KOPT-K1 (cell line): Measurements from ENCODE around the gene IL3RA.
"Not testable (repeated sequence)": the region's sequence is repeated elsewhere in the genome, so short reads cannot be mapped to it uniquely, and the experiment has no call there.

Experiments
- H3K27ac ChIP-seq: fragments of 200-600 bp; sonication (generic); 2 replicates; pipeline ENCODE4 v1.5.1; 2016; ENCODE audit warnings: antibody characterized with exemption, mild to moderate bottlenecking, low read depth, low read length; ENCODE audit not compliant: poor library complexity, severe bottlenecking
- H3K36me3 ChIP-seq: fragments of 200-600 bp; sonication (generic); 2 replicates; pipeline ENCODE4 v1.5.1; 2017; ENCODE audit warnings: antibody characterized with exemption, mild to moderate bottlenecking, low read length, moderate library complexity; ENCODE audit not compliant: insufficient read depth
- H3K9me3 ChIP-seq: fragments of 200-600 bp; sonication (generic); 2 replicates; pipeline ENCODE4 v1.5.1; 2017; ENCODE audit warnings: antibody characterized with exemption, low read length, mild to moderate bottlenecking; ENCODE audit not compliant: insufficient read depth, poor library complexity, severe bottlenecking

Gene IL3RA

DNA sequence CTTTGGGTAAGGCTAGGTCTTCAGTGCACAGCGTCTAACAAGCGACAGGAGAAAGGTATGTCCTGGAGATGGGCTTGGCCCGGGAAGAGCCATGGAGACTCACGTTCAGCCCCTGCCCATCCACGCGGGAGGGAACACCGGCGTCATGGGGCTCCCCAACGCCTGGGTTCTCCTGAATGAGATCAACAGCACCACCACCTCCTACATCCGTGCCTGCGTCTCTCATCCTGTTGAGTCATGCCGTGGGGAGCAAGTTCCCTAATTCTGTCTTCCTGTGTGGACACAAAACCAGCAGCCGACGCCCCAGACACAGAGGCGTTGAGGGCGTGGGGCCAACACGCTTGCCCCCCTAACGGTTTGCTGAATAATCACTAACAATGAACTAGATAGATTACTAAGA is 20.1 kb upstream of the IL3RA start:
- Histone ChIP-seq H3K9me3 (peaks cover 6% of the 10 kb centered on the region), H3K36me3 (no peaks in the 10 kb centered on the region), H3K27ac (no peak overlapping the region)

DNA sequence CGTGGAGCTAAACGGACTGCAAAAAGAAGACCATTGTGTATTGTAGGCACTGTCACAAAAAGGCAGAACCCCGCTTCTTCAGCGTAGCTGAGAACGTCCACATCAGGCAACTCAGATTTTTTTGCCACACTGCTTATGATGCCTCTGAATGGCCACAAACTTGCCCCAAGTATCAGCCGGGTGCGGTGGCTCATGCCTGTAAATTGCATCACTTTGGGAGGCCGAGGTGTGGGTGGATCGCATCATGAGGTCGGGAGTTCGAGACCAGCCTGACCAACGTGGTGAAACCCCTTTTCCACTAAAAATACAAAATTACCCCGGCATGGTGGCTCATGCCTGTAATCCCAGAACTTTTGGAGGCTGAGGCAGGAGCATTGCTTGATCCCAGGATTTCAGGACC is 14.9 kb upstream of the IL3RA start:
- Histone ChIP-seq H3K9me3 (no peaks in the 10 kb centered on the region), H3K36me3 (no peaks in the 10 kb centered on the region), H3K27ac (no peak overlapping the region)

DNA sequence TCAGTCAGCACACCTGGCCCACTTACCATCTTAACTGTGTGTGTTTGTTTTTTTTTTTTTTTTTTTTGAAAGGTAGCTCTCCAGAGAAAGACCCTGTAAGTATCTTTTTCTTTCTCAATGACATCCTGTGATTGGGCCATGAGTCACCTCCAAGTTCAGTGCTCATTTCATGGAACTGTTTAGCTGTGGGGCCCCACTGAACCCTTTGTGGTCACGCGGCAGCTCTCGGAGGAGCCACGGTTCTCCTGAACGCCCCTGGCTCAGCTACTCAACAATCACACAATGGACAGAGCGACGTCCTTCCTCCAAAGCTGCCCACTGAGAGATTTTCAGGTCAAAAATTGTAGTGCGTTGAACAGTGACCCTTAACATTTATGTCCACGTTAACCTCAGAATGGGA is 14.2 kb upstream of the IL3RA start:
- Histone ChIP-seq H3K9me3 (no peaks in the 10 kb centered on the region), H3K36me3 (no peaks in the 10 kb centered on the region), H3K27ac (no peak overlapping the region)

DNA sequence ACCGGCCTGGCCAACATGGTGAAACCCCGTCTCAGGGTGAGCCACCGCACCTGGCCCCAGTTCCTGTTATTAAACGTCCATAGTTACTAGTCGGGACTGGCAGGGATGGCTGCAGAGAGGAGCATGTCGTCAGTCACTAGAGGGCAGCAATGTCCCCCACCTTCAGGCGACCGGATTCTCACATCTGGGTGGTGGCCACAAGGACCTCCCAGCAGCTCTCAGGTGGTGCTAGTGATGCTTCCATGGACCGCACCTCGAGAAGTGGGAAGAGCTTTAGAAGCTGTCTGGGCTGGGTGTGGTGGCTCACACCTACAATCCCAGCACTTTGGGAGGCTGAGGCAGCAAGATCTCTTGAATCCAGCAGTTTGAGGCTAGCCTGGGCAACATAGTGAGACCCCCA is 13.3 kb upstream of the IL3RA start:
- Histone ChIP-seq H3K27ac (no peak overlapping the region), H3K9me3 (no peaks in the 10 kb centered on the region), H3K36me3 (no peaks in the 10 kb centered on the region)

DNA sequence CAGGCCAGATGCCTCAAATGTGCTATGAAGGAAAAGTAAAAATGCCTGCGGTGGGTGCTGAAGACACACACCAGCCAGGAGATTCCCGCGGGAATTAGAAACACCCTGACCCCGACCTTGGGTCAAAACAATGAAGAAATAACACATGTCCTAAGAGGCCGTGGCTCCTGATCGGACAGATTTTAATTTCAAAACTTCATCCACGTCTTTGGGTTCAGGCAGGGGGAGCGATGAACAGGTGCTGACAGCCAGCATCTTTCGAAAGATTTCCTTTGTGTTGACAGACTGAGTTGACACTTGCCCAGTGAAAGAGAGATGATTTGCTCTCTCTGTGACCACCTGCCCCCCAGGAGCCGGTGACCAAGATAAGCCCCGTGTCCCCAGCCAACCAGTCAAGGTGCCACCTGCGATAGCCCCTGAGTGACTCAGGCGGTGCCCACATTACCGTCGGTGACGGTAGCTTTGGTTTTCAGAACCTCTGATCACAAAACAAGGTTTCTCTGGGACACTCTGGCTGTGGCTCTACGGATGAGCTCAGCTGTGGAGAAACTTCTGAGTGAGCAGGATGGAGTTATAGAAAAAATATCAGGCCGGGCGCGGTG is 11.0 kb upstream of the IL3RA start:
- H3K9me3 ChIP-seq = no peaks in the 10 kb centered on the region
- no peaks in the 10 kb centered on the region for H3K36me3 ChIP-seq
- H3K27ac ChIP-seq = no peak overlapping the region

DNA sequence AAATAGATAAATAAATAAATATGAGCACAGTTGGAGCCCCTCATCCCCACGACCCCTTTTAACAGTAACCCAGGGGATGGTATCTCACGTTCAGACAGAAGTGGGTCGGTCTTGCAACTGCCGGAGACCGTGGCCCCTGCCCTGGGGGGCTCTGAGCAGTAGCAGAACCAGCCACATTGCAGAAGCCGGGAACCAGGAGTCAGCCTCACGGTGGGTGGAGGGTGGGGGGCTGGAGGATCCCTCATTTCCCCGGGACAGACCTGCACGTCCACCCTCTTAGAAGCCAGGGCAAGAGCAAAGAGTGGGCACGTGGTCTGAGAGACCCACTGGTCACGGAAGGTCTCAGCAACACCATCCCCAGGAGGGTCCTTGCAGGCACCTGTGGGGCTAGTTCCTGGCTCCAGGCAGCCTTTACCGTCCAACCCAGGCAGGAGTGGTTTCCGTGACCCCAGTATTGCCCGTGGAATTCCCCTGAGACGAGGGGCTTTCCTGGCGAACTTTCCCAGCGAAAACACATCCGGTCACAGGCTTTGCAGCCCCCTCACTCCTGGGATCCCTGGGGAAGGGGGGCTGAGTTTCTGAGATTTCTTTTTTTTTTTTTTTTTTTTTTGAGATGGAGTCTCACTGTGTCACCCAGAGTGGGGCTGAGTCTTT is 8.8 kb upstream of the IL3RA start:
- H3K9me3 ChIP-seq = no peaks in the 10 kb centered on the region

DNA sequence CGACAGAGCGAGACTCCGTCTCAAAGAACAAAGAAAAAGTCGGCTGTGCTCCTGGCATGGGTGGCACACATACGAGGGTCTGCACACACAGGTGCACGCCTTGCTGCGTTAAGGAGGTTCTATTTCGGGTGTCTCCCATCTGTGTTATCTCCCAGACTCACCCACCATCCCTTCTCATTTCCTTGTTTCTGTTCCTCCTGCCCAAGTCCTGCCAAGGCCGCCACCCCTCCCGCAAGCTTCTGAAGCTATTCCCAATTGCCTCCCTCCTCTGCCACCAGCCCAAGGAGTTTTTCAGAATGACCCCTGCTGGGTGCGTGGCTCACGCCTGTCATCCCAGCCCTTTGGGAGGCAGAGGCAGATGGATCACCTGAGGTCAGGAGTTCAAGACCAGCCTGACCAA is 6.0 kb upstream of the IL3RA start:
- no peaks in the 10 kb centered on the region for H3K9me3 ChIP-seq
- no peak overlapping the region for H3K27ac ChIP-seq
- no peaks in the 10 kb centered on the region for H3K36me3 ChIP-seq

More for the DNA sequence above, 8.8 kb upstream of the IL3RA start:
- no peaks in the 10 kb centered on the region for H3K36me3 ChIP-seq
- H3K27ac ChIP-seq = no peak overlapping the region

DNA sequence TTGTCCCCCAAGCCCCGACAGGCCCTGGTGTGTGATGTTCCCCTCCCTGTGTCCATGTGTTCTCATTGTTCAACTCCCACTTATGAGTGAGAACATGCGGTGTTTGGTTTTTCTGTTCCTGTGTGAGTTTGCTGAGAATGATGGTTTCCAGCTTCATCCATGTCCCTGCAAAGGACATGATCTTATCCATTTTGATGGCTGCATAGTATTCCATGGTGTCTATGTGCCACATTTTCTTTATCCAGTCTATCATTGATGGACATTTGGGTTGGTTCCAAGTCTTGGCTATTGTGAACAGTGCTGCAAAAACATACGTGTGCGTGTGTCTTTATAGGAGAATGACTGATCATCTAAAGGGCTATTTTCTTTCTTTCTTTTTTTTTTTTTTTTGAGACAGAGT is 4.2 kb upstream of the IL3RA start:
- not testable (repeated sequence) for H3K27ac ChIP-seq, H3K9me3 ChIP-seq, H3K36me3 ChIP-seq

DNA sequence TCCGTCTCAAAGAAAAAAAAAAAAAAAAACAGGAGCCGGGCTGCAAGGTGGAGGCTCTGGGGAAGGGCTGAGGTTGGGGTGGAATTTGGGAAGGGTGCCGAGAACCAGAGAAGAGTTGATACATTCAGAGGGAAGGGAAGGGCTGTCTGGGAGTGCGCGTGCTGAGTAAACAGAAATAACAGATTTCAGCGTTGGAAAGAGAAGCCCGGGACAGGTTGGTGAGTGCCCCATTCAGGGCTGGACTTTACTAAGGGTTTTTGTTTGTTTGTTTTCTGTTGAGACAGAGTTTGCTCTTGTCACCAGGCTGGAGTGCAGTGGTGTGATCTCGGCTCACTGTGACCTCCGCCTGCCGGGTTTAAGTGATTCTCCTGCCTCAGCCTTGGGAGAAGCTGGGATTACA is 1.7 kb upstream of the IL3RA start:
- H3K36me3 ChIP-seq = no peaks in the 10 kb centered on the region
- no peak overlapping the region for H3K27ac ChIP-seq
- peaks cover 8% of the 10 kb centered on the region for H3K9me3 ChIP-seq

DNA sequence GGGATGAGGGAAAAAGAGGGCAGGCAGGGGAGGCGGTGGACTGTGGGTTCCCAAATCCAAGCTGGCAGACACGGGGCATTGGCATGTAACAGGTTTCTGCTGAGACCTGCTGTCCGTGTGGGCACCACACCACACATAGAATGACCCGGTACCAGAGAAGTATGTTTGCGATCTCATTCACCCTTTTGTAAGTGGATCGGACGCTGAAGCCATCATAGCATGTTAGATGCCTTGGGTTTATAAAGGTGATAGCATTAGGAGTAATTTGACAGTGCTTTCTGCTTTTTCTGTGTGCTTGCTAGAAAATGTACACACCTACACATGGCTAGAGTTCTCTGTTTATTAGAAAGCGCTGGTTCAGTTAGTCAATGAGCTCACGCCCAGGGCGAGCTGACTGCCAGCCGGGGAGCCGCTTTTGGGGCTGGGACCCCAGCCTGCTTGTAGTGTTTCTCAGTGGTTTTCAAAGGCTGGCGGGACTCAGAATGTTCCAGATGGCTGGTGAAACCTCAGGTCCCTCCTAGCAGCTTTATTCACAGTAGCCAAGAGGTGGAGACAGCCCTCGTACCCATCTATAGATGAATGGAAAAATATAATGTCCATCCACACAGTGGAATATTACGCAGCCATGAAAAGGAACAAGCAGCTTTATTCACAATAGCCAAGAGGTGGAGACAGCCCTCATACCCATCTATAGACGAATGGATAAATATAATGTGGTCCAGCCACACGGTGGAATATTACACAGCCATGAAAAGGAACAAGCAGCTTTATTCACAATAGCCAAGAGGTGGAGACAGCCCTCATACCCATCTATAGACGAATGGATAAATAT is 579 bp downstream of the IL3RA start:
- H3K27ac ChIP-seq = no peak overlapping the region
- no peaks in the 10 kb centered on the region for H3K36me3 ChIP-seq
- H3K9me3 ChIP-seq = peaks cover 8% of the 10 kb centered on the region

DNA sequence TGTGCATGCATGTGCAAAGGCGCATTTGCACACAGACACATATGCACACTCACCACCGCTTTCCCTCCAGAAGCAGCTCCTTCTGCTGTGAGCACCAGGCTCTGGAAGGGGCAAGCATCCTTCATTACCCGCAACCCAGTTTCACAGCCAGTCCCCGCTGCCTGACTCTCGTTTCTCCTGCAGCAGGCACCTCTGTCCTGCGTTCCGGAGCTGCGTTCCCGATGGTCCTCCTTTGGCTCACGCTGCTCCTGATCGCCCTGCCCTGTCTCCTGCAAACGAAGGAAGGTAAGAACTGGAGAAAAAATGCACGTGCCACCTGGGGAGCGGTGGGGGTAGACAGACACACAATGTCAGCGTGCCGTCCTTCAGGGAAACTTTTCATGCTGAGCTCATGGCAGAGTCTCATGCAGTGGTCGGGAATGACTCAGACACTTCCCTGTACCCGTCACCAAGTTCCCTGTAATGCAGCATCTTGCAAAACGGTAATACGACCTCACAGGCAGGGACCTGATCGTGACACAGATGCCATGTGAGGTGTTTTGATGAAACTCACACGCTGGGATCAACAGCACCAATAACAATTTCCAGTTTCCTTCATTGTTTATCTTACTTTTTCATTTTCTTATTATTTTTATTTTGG is 5.1 kb downstream of the IL3RA start:
- Histone ChIP-seq H3K9me3 (peaks cover 8% of the 10 kb centered on the region), H3K36me3 (no peaks in the 10 kb centered on the region), H3K27ac (no peak overlapping the region)

DNA sequence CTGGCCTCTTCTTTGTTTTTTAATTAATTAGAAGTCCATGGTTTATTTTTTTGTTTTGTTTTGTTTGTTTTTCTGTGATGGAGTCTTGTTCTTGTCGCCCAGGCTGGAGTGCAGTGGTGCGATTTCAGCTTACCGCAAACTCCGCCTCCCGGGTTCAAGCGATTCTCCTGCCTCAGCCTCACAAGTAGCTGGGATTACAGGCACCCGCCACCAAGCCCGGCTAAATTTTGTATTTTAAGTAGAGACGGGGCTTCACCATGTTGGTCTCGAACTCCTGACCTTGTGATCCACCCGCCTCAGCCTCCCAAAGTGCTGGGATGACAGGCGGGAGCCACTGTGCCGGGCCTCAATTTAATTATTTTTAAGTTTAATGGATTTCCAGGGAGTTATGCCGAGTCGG is 13.0 kb downstream of the IL3RA start:
- not testable (repeated sequence) for H3K27ac ChIP-seq, H3K9me3 ChIP-seq, H3K36me3 ChIP-seq

DNA sequence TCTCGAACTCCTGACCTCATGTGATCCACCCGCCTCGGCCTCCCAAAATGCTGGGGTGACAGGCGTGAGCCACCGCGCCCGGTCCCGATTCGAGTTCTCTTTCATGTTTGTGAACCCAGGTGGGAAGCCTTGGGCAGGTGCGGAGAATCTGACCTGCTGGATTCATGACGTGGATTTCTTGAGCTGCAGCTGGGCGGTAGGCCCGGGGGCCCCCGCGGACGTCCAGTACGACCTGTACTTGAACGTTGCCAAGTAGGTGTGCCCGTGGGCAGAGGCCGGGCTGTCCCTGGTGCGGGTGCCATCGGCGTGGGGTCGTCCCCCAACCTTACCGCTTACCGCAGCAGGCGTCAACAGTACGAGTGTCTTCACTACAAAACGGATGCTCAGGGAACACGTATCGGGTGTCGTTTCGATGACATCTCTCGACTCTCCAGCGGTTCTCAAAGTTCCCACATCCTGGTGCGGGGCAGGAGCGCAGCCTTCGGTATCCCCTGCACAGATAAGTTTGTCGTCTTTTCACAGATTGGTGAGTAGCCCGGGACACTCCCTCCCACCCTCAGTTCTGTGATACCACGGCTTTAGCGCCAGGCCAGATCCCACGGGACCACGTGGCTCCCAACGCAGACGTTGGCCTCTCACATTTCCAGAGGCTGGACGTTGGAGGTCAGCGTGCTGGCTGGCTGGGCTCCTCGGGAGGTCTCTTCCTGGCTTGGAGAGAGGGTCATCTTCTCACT is 15.6 kb downstream of the IL3RA start:
- H3K36me3 ChIP-seq = no peaks in the 10 kb centered on the region
- H3K27ac ChIP-seq = no peak overlapping the region
- no peaks in the 10 kb centered on the region for H3K9me3 ChIP-seq

DNA sequence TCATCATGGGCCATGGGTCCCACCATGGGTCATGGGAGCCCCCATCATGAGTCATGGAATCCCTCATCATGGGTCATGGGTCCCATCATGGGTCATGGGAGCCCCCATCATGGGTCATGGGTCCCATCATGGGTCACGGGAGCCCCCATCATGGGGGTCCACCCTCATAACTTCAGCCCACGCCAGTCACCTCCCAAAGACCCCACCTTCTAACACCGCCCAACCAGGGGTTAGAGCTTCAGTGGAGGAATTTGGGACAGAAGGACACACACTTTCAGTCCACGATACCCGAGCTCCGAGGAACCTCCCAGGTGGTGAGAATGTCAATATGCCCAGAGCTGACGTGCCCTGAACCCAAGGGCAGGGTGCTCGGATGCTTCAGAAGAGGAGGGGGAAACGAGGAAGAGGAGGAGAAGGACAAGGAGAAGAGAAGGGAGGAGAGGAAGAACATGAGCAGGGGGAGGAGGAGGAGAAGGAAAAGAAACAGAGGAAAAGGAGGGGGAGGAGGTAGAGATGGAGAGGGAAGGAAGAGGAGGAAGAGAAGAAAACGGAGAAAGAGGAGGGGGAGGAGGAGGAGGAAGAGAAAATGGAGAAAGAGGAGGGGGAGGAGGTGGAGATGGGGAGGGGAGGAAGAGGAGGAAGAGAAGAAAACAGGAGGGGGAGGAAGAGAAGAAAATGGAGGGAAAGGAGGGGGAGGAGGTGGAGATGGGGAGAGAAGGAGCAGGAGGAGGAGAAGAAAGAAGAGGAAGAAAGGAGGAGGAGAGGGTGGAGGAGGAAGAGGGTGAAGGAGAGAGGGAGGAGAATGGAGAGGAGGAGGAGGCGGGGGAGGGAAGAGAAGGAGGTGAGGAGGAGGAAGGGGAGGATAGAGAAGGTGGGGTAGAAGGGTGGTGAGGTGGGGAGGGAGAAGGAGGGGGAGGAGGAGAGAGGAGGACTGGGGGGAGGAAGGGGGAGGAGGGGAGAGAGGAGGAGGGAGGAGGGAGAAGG is 17.7 kb downstream of the IL3RA start:
- no peaks in the 10 kb centered on the region for H3K36me3 ChIP-seq
- no peak overlapping the region for H3K27ac ChIP-seq
- H3K9me3 ChIP-seq = peaks cover 5% of the 10 kb centered on the region
